ENCODE data around the gene AFMID. TPM values are rescaled to one million over a fixed set of nuclear protein-coding genes. Genes with fewer than 3 reads are reported as not detected.

Gene AFMID
- total and polyA plus RNA-seq, 9 of the 15 experiments (the other 6 are each of a cell fraction or from before 2014, with no cell fraction given): 62.1 to 188 (median 74.4) TPM

DNA sequence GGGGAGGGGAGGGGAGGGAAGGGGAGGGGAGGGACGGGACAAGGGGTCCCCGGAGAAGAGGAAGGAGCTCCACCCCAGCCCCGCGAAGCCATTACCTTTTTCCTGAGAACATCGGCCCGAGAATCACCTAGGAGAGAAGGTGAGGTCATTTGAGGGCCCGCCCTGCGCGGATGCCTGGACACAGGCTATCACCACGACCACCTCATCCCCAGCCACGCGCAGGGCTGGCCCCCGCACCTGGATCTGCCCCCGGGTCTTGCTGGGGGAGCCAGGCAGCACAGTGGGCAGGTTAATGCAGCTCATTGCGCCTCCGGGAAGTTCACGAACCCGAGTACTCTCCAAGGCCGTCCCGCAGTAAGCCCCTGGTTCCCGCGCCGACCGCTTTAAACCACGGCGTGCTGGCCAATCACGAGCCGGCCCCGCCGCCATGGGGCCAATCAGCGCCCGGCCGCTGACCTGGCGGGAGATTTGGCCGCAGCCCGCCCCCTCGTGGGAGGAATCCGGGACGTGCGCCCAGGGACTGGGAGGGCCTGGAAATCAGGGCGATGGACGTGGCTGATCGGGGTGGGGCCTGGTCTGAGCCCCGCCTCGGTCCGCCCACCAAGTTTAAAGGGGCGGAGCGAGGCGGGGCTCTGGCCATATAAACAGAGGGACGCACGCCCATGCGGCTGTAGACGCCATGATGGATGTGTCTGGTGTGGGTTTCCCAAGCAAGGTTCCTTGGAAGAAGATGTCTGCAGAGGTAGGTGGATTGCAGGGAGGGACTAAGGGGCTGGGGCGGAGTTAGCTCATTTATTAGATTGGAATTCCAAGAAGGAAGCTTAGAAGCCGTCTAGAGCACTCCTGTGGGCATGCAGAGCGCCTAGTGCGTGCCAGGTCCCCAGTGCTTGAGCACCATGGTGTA lies at the start of gene AFMID, which contains the start of gene TK1 (continued):
- TF ChIP-seq MLLT1 (IDR thresholded peaks at IDR 0.05): peak; percentile 89
- no peak for TF ChIP-seq ELK1 (CRISPR knock-in tag; IDR thresholded peaks at IDR 0.05)
- no peak for TF ChIP-seq TCF7L2 (IDR thresholded peaks at IDR 0.05; ENCODE audit: low read depth, low read length)
- TF ChIP-seq DPF2 (IDR thresholded peaks at IDR 0.05): no peak
- no peak; the same call in 1 of the 2 replicates for TF ChIP-seq MYNN (IDR thresholded peaks at IDR 0.05)
- no peak for TF ChIP-seq MYNN (CRISPR knock-in tag; IDR thresholded peaks at IDR 0.05)
- TF ChIP-seq ZNF174 (CRISPR knock-in tag; IDR thresholded peaks at IDR 0.05): no peak
- no peak for TF ChIP-seq REST (IDR thresholded peaks at IDR 0.05; ENCODE audit: borderline replicate concordance)
- TF ChIP-seq REST (CRISPR knock-in tag; IDR thresholded peaks at IDR 0.05; ENCODE audit: low read depth): peak; percentile 55; the same call in 1 of the 2 replicates
- TF ChIP-seq HMBOX1 (IDR thresholded peaks at IDR 0.05): no peak
- TF ChIP-seq ZKSCAN8 (CRISPR knock-in tag; IDR thresholded peaks at IDR 0.05): no peak
- TF ChIP-seq ZNF217 (CRISPR knock-in tag; IDR thresholded peaks at IDR 0.05): no peak
- no peak for TF ChIP-seq MAFF (IDR thresholded peaks at IDR 0.05; ENCODE audit: low read length)
- no peak for TF ChIP-seq TSC22D4 (tag; IDR thresholded peaks at IDR 0.05)
- TF ChIP-seq ZNF121 (CRISPR knock-in tag; conservative IDR thresholded peaks at IDR 0.05): peak; percentile 26; the same call in 1 of the 2 replicates
- TF ChIP-seq ZNF384 (IDR thresholded peaks at IDR 0.05; ENCODE audit: low read depth, low read length): no peak
